Fibroblast of lung (primary cell): Measurements from ENCODE around the gene TIMM13. TPM values are rescaled to one million over a fixed set of nuclear protein-coding genes. Genes with fewer than 3 reads are reported as not detected.
A peak's percentile ranks its signal among the peaks of the same experiment; 100 is the strongest.

Experiments
- DNase-seq, 2 donors: peaks; one replicate each; pipeline versions ENCODE4 v3.0.0 to v3.0.0-alpha.2; 2010; ENCODE audit warnings: low read depth in 2 of 2
- H2AFZ ChIP-seq: 2 replicates; pipeline ENCODE4 v1.5.1; 2012; ENCODE audit warnings: low read length, control low read depth, inconsistent platforms
- H3K27ac ChIP-seq: 2 replicates; pipeline ENCODE4 v1.5.1; 2011; ENCODE audit warnings: low read length, control low read depth; ENCODE audit not compliant: insufficient read depth
- H3K27me3 ChIP-seq: 2 replicates; pipeline ENCODE4 v1.5.1; 2011; ENCODE audit warnings: mild to moderate bottlenecking, low read length; ENCODE audit not compliant: control insufficient read depth, insufficient read depth
- H3K36me3 ChIP-seq: 2 replicates; pipeline ENCODE4 v1.5.1; 2011; ENCODE audit warnings: low read length; ENCODE audit not compliant: control insufficient read depth, insufficient read depth
- H3K4me1 ChIP-seq: 2 replicates; pipeline ENCODE4 v1.5.1; 2011; ENCODE audit warnings: low read length; ENCODE audit not compliant: control insufficient read depth, insufficient read depth; ENCODE audit errors: extremely low read depth
- H3K4me2 ChIP-seq: 2 replicates; pipeline ENCODE4 v1.5.1; 2011; ENCODE audit warnings: low read length, control low read depth; ENCODE audit not compliant: insufficient read depth; ENCODE audit errors: extremely low read depth
- H3K4me3 ChIP-seq, 4 experiments: fragments of 200-600 bp in 1 of 4; sonication (generic) in 1 of 4; replicated peaks in 1 of 4; 2 replicates each; pipeline ENCODE4 v1.5.1; 2011 to 2016; ENCODE audit warnings: low read length in 4 of 4, low read depth in 3 of 4, mild to moderate bottlenecking in 3 of 4, control low read depth in 2 of 4, inconsistent platforms in 1 of 4, mixed read lengths in 1 of 4; ENCODE audit not compliant: insufficient read depth in 1 of 4; ENCODE audit errors: control extremely low read depth in 1 of 4
- H3K79me2 ChIP-seq: 2 replicates; pipeline ENCODE4 v1.5.1; 2012; ENCODE audit warnings: mild to moderate bottlenecking, low read length, inconsistent platforms; ENCODE audit not compliant: control insufficient read depth, insufficient read depth
- H3K9ac ChIP-seq: 2 replicates; pipeline ENCODE4 v1.5.1; 2011; ENCODE audit warnings: mild to moderate bottlenecking, low read length, control low read depth; ENCODE audit not compliant: insufficient read depth
- H3K9me3 ChIP-seq: 2 replicates; pipeline ENCODE4 v1.5.1; 2012; ENCODE audit warnings: low read depth, low read length; ENCODE audit not compliant: control insufficient read depth, insufficient read depth
- H4K20me1 ChIP-seq: 2 replicates; pipeline ENCODE4 v1.5.1; 2011; ENCODE audit warnings: low read length; ENCODE audit not compliant: control insufficient read depth, insufficient read depth; ENCODE audit errors: extremely low read depth
- EZH2 ChIP-seq: IDR thresholded peaks from 2 replicates; pipeline ENCODE4 v1.5.1; 2012; ENCODE audit warnings: low read length, control low read depth, mild to moderate bottlenecking; ENCODE audit errors: missing control alignments
- polyA plus RNA-seq, 2 donors: library from polyadenylated mRNA; depleted of rRNA in 1 of 2; stranded (reverse) in 1 of 2; unstranded in 1 of 2; fragments of >200 nt; gene quantifications; 2 replicates each; pipeline ENCODE4 v1.2.1, GENCODE V29; 2011 to 2012; ENCODE audit warnings: missing spikeins in 1 of 2
- total RNA-seq: library from RNA; depleted of rRNA; stranded (reverse); fragments of >200 nt; gene quantifications from 2 replicates; pipeline ENCODE4 v1.2.1, GENCODE V29; 2014
- TF ChIP-seq, protein P1 (sequence below), 2 donors: IDR thresholded peaks in 1 of 2; conservative IDR thresholded peaks in 1 of 2; 1 replicate in 1 of 2; 2 replicates in 1 of 2; pipeline ENCODE4 v1.5.1; 2011 to 2012; ENCODE audit warnings: low read length in 2 of 2, control low read depth in 1 of 2, inconsistent platforms in 1 of 2, low read depth in 1 of 2, mild to moderate bottlenecking in 1 of 2

TIMM13 gene
- total and polyA plus RNA-seq, 2 donors (not counting 1 experiment from before 2014, with no cell fraction given): 14.1 to 27.6 TPM

DNA sequence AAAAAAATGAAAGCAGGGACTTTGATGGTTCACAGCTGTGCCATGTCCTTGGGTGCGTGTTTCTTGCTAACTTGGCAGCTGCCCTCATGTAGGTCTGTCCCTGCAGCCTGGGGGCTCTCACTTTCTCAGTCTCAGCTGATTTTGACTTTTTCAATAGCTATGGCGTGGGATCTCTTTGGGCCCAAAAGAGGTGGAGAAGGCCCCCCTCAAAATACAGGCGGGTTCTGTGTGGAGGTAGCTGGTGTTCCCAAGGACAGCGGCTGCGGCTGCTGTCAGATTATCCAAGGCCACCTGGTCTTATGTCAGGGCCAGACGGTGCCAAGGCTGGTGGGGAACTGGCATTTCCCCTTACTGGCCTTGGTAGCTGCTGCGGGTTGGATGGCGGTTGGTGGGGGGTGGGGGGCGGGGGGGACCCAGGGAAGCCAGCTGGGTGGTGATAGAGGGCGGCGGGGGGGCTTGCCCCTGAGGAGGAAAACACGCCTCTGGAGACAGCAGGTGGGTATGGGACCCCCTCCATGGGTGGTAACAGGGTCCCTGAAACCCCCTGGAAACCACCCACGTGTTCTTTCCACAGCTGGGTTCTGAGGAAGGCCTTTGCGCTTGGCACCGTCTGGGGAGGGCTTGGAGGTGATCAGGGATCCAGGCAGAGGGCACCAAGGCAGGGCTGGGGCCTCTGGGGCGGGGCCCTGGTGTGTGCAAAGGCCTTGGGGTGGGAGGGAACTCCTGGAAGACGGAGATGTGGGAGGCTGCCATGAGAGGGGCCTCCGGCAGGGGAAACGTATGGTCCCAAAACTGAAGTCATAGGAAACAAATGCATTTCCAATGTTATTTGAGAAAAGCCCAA, 4.1 kb downstream of the TIMM13 start:
- Histone ChIP-seq H2AFZ (no peak overlapping the region), H3K9me3 (no peaks in the 10 kb centered on the region), H4K20me1 (no peaks in the 10 kb centered on the region), H3K36me3 (peaks cover 11% of the 10 kb centered on the region), H3K4me1 (peaks cover 15% of the 10 kb centered on the region), H3K4me3 (no peak overlapping the region), H3K79me2 (peaks cover 32% of the 10 kb centered on the region), H3K27me3 (no peaks in the 10 kb centered on the region), H3K27ac (no peak overlapping the region), H3K4me2 (no peak overlapping the region), H3K9ac (no peak overlapping the region)
- TF ChIP-seq, protein P1, sequence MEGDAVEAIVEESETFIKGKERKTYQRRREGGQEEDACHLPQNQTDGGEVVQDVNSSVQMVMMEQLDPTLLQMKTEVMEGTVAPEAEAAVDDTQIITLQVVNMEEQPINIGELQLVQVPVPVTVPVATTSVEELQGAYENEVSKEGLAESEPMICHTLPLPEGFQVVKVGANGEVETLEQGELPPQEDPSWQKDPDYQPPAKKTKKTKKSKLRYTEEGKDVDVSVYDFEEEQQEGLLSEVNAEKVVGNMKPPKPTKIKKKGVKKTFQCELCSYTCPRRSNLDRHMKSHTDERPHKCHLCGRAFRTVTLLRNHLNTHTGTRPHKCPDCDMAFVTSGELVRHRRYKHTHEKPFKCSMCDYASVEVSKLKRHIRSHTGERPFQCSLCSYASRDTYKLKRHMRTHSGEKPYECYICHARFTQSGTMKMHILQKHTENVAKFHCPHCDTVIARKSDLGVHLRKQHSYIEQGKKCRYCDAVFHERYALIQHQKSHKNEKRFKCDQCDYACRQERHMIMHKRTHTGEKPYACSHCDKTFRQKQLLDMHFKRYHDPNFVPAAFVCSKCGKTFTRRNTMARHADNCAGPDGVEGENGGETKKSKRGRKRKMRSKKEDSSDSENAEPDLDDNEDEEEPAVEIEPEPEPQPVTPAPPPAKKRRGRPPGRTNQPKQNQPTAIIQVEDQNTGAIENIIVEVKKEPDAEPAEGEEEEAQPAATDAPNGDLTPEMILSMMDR (conservative IDR thresholded peaks at IDR 0.05 in 1 of 2, IDR thresholded peaks at IDR 0.05 in 1 of 2; ENCODE audit: low read depth in 1 of 2, low read length in 2 of 2): no peak
- TF ChIP-seq EZH2: no peak
- peak in 1 of 2 donors; percentile 30 for DNase-seq

DNA sequence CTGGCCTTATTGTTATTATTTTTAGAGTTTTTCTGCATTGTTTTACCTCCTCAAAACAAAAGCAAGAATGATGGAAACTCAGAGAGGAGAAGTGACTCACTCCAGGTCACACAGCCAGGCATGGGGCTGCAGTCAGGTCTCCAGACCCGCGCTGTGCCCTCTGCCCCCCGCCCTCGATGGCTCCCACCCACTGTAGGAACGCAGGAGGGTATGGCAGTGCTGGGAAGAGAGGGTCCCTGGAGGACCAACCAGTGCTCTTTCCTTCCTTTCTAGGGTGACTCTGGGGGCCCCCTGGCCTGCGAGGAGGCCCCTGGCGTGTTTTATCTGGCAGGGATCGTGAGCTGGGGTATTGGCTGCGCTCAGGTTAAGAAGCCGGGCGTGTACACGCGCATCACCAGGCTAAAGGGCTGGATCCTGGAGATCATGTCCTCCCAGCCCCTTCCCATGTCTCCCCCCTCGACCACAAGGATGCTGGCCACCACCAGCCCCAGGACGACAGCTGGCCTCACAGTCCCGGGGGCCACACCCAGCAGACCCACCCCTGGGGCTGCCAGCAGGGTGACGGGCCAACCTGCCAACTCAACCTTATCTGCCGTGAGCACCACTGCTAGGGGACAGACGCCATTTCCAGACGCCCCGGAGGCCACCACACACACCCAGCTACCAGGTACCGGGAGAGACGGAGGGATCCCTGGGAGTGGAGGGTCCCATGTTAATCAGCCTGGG, 5.6 kb downstream of the TIMM13 start:
- H3K79me2 ChIP-seq: peaks cover 27% of the 10 kb centered on the region
- no peaks in the 10 kb centered on the region for H4K20me1 ChIP-seq
- peaks cover 12% of the 10 kb centered on the region for H3K4me1 ChIP-seq
- H3K36me3 ChIP-seq: peaks cover 13% of the 10 kb centered on the region
- no peaks in the 10 kb centered on the region for H3K27me3 ChIP-seq
- TF ChIP-seq EZH2: no peak
- TF ChIP-seq, protein P1 (conservative IDR thresholded peaks at IDR 0.05 in 1 of 2, IDR thresholded peaks at IDR 0.05 in 1 of 2; ENCODE audit: low read depth in 1 of 2, low read length in 2 of 2): no peak
- H3K9ac ChIP-seq: no peak overlapping the region
- H3K27ac ChIP-seq: no peak overlapping the region
- no peak overlapping the region for H3K4me2 ChIP-seq
- no peak overlapping the region for H3K4me3 ChIP-seq
- H2AFZ ChIP-seq: no peak overlapping the region
- no peaks in the 10 kb centered on the region for H3K9me3 ChIP-seq
- DNase-seq: no peak

- Histone ChIP-seq H3K4me3 (no peak overlapping the region), H3K4me2 (no peak overlapping the region), H3K9ac (no peak overlapping the region), H2AFZ (no peak overlapping the region), H3K79me2 (peaks cover 15% of the 10 kb centered on the region), H3K9me3 (no peaks in the 10 kb centered on the region), H3K27ac (no peak overlapping the region), H4K20me1 (no peaks in the 10 kb centered on the region), H3K27me3 (no peaks in the 10 kb centered on the region), H3K4me1 (peaks cover 1% of the 10 kb centered on the region), H3K36me3 (peaks cover 11% of the 10 kb centered on the region)
- TF ChIP-seq EZH2: no peak
- TF ChIP-seq, protein P1 (conservative IDR thresholded peaks at IDR 0.05 in 1 of 2, IDR thresholded peaks at IDR 0.05 in 1 of 2; ENCODE audit: low read depth in 1 of 2, low read length in 2 of 2): no peak
- DNase-seq: no peak
Observed at GRCh38 chr19:2420490-2420889, 6.9 kb downstream of the TIMM13 start.
